GM12865 (cell line): ENCODE results near the gene KCNS1.

Experiments used
- DNase-seq: peaks from one replicate; pipeline ENCODE4 v3.0.0; 2010; ENCODE audit warnings: low read depth
- H3K4me3 ChIP-seq: 2 replicates; pipeline ENCODE4 v1.5.1; 2011; ENCODE audit warnings: mild to moderate bottlenecking, low read depth, low read length, control low read depth
- TF ChIP-seq, protein P1 (sequence below): IDR thresholded peaks from 2 replicates; pipeline ENCODE4 v1.5.1; 2011; ENCODE audit warnings: low read length, control low read depth, low read depth, inconsistent platforms; ENCODE audit not compliant: insufficient read depth; ENCODE audit errors: missing control alignments

The KCNS1 gene

DNA sequence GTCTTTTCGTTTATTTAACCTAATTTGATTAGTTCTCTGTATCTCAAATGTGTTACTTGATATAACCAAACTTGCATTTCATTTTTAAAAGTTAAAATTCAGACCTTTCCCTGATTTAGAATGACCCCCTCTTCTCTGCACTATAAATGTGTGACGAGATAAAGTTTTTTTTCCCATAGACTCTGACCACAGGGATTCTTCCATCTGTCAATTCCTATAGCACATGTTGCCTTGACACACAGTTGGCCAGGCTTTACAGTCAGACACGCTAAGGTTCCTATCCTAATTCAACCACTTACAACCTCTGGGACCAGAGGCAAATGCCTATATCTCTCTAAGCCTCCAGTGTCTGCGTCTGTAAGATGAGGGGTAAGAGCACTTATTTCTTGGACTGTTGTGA is 40.6 kb downstream of the KCNS1 start:
- no peak for DNase-seq
- TF ChIP-seq, protein P1, sequence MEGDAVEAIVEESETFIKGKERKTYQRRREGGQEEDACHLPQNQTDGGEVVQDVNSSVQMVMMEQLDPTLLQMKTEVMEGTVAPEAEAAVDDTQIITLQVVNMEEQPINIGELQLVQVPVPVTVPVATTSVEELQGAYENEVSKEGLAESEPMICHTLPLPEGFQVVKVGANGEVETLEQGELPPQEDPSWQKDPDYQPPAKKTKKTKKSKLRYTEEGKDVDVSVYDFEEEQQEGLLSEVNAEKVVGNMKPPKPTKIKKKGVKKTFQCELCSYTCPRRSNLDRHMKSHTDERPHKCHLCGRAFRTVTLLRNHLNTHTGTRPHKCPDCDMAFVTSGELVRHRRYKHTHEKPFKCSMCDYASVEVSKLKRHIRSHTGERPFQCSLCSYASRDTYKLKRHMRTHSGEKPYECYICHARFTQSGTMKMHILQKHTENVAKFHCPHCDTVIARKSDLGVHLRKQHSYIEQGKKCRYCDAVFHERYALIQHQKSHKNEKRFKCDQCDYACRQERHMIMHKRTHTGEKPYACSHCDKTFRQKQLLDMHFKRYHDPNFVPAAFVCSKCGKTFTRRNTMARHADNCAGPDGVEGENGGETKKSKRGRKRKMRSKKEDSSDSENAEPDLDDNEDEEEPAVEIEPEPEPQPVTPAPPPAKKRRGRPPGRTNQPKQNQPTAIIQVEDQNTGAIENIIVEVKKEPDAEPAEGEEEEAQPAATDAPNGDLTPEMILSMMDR = no peak

DNA sequence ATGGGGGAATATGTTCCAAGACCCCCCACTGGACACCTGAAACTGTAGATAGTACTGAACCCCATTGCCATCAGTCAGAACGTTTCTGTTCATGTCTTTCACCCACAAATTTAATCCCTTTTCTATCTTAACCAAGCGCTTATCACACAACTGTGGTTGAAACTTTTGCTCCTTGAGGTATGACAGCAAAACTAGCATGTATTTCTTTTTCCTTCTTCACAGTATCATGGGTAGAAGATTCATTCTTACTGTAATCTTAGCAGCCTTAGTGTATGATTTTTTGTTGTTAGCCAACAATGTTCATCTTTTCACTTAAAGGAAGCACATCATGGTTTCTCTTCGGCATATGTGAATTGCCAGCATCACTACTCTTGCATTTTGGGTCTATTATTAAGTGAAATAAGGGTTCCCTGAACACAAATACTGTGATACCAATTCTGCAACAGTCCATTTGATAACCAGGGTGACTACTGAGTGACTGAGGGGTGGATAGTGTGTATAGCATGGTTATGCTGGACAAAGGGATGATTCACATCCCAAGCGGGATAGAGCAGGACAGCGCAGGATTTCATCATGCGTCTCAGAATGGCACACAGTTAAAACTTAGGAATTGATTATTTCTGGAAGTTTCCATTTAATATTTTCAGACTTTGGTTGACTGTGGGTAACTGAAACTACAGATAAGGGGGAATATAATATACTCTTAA is 41.8 kb downstream of the KCNS1 start:
- DNase-seq = no peak
- TF ChIP-seq, protein P1 = no peak
- no peak overlapping the region for H3K4me3 ChIP-seq

More for the DNA sequence above, 40.6 kb downstream of the KCNS1 start:
- H3K4me3 ChIP-seq = no peak overlapping the region

DNA sequence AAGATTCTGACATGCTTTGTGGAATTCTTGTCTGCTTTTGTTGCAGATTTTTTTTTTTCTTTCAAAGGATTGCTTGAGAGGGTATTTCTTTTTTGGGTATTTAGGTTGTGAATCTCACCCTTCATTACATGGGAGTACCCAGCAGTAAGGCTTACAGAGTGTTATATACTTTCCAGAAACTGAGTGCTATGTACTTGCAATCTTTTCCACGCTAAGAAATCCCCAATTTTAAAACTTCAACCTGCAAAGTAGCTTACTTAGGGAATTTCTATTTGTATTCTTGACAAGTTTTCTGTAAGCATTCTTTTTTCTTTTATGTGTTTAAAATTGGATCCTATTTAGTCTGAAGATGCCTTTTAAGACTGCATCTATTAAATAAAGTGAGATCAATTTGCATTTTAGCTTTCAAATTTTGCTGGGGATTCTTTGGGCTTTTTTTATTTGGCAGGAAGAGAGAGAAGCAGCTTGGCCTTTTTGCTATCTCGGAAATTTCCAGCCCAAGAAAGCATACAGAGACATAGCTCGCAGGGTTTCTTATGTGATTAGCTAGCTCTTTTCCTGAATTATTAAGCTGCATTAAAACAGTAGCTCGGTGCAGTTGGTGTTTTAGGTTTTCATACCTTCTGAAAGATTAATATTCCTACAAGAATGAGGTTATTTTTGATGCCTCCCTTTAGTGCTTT is 42.6 kb downstream of the KCNS1 start:
- no peak for DNase-seq
- TF ChIP-seq, protein P1 = no peak
- no peak overlapping the region for H3K4me3 ChIP-seq

DNA sequence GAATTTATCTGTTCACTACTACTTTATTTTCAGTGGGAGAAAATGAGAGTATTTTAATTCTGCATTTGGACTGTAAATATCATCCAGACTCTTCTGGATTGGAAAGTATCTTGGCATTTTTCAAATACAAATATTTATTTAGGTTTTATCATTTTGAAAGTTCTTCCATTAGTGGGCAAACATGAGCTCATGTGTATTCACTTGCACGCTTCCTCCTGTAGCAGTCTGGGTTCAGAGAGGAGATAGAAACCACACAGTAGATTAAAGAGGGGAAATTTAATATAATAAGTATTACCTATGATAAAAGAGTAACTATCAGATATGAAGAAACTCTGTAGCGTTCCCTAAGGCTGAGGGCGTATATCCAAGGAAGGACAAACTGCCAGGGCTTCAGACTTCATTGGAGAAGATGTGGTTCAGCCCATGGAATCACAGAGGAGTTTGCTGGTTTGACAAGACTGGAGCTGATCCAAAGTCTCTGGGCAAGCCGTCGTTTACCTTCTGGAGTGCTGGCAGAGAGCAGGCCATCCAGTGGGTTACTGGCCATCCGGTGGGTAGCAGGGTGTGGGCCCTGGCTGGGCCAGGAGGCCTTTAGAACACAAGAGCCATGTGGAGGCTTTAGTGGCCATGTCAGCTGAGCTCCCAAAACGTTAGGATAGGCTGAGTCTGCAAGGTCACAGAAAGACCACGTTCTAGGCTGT is 44.3 kb downstream of the KCNS1 start:
- no peak for DNase-seq

DNA sequence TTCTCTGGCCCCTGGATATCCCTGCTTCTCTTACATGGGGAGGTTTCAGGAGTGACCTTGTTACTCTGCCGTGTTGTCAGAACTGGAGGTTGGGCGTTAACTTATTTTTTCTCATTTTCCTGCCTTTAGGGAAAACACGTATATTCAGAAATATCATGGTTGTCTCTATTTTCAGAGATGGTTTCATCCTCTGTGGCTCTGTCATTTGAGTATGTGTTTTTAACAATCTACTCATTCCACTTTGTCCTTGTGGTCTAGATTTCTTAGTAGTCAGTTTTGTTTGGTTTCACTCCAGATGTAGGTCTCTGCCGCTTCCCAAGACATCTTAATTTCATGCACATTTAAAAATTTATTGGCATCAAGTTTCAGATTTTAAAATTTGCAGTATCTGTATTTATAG is 45.9 kb downstream of the KCNS1 start:
- TF ChIP-seq, protein P1 = no peak
- no peak overlapping the region for H3K4me3 ChIP-seq
- DNase-seq = peak; percentile 59

More for the DNA sequence above, 44.3 kb downstream of the KCNS1 start:
- TF ChIP-seq, protein P1 = no peak
- H3K4me3 ChIP-seq = no peak overlapping the region

DNA sequence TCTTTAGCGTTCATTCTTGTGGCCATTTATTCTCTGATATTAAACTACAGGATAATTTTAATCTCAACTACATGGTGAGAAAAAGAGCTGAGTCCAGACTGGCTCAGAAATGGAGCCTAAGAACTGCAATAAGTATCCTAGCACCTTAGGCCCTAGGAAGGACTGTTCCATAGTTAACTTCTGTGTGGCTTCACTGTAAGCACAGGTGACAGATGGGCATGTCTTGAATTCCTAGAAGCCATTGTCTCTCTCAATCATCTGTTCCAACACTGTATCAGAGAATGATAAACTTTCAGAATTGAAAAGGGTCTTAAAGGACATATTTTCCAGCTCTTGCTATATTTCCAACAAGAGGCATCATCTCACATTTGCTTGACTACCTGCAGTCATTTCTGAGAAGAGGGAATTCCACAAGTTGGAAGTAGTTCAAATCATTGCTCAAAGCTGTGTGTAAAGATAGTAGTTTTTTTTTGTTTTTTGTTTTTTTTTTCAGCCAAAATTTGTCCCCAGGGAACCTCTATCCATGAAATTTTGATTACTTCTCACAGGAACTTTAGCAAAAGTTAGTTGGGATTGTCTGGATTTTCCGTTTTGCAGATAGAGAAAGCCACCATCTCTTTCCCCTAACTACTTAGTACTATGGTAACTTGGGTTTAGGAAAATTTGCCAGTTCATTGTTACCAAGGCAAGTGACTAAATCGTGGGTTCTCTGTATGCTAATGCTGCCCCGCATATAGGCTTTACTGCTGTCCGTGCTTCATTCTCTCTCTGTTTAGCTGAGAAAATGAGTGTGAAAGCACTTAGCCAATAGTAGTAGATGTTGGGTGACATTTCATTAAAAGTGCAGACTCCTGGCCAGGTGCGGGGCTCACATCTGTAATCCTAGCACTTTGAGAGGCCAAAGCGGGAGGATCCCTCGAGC is 47.2 kb downstream of the KCNS1 start:
- H3K4me3 ChIP-seq = no peak overlapping the region
- DNase-seq = no peak
- TF ChIP-seq, protein P1 = no peak
